GM12891 (cell line): ENCODE data around the gene DERL3.

Source experiments
- PAX5 ChIP-seq: IDR thresholded peaks from 2 replicates; pipeline ENCODE4 v1.6.1; 2011; ENCODE audit warnings: low read length, moderate library complexity, mild to moderate bottlenecking; ENCODE audit not compliant: insufficient read depth, severe bottlenecking
- POLR2A ChIP-seq: IDR thresholded peaks from 2 replicates; pipeline ENCODE4 v1.6.1; 2011; ENCODE audit warnings: low read depth, low read length, control low read depth
- POLR2AphosphoS5 ChIP-seq: IDR thresholded peaks from 2 replicates; pipeline ENCODE4 v1.6.1; 2011; ENCODE audit warnings: low read depth, low read length, control low read depth
- POU2F2 ChIP-seq: IDR thresholded peaks from 2 replicates; pipeline ENCODE4 v1.6.1; 2011; ENCODE audit warnings: low read depth, mild to moderate bottlenecking, control low read depth, low read length, moderate library complexity
- SPI1 ChIP-seq: IDR thresholded peaks from 2 replicates; pipeline ENCODE4 v1.6.1; 2011; ENCODE audit warnings: low read depth, low read length, control low read depth
- TAF1 ChIP-seq: IDR thresholded peaks from 2 replicates; pipeline ENCODE4 v1.6.1; 2011; ENCODE audit warnings: low read depth, low read length, control low read depth

GRCh38 chr22:23856721-23857605 lies 18.2 kb upstream of the DERL3 start:
- TF ChIP-seq POLR2A (no peak), POLR2AphosphoS5 (no peak), SPI1 (no peak), POU2F2 (no peak; the same call in 1 of the 2 replicates), TAF1 (no peak), PAX5 (no peak)
